ENCODE results near the gene POU5F1.
A peak's percentile ranks its signal among the peaks of the same experiment; 100 is the strongest.
"Not testable (repeated sequence)": the region's sequence is repeated elsewhere in the genome, so short reads cannot be mapped to it uniquely, and the experiment has no call there.

POU5F1 gene

DNA sequence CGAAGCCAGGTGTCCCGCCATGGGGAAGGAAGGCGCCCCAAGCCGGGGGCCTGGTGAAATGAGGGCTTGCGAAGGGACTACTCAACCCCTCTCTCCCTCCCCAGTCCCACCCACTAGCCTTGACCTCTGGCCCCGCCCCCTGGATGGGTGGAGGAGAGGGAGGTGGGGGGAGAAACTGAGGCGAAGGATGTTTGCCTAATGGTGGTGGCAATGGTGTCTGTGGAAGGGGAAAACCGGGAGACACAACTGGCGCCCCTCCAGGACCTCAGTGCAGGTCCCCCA is at the start of gene POU5F1:
Gene POU5F1 (minus strand): TSS at position 83 of the 282 bp plus-strand sequence. CDS start 62 bp downstream, at position 21.
- DNase-seq (ENCODE audit: low read depth in 2 of 2, low spot score in 1 of 2), result no peak

DNA sequence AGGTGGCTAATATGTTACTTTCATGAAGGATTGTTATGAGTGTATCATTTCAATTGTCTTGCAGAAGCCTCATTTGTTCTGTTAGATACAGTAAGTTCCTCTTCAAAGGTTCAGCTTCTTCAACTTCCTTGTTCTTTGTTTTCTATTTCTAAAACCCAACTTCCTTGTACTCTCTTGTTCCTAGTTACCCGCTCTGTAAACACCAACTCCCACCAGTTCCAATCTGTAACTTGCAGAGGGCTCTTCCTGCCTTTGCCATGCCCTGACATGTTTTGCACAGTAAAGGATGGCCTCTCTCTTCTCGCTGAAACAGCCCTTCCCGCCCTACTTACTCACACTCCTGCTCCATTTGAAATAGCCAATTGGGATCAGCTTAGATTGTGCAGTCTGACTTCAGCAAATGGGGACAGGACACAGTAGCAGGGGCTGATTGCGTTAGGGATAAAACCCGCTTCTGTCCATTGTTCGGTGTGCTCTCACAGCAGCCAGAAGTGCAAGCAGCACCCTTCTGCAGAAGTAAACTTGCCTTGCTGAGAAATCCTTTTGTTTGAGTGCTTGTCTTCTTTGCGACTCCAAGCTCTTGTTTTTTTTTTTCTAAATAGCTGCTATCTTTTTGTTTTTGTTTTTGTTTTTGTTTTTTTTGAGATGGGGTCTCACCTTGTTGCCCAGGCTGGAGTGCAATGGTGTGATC is 45.9 kb upstream of the POU5F1 start:
- DNase-seq (ENCODE audit: low read depth in 2 of 2, low spot score in 1 of 2), result no peak

DNA sequence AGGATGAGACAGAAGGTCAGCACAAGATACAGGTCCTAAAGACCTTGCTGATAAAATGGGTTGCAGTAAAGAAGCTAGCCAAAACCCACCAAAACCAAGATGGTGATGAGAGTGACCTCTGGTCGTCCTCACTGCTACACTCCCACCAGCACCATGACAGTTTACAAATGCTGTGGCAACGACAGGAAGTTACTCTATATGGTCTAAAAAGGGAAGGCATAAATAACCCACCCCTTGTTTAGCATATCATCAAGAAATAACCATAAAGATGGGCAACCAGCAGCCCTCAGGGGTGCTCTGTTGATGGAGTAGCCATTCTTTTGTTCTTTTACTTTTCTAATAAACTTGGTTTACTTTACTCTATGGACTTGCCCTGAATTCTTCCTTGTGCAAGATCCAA is 44.7 kb upstream of the POU5F1 start:
- DNase-seq (ENCODE audit: low read depth in 2 of 2, low spot score in 1 of 2), result not testable (repeated sequence)

DNA sequence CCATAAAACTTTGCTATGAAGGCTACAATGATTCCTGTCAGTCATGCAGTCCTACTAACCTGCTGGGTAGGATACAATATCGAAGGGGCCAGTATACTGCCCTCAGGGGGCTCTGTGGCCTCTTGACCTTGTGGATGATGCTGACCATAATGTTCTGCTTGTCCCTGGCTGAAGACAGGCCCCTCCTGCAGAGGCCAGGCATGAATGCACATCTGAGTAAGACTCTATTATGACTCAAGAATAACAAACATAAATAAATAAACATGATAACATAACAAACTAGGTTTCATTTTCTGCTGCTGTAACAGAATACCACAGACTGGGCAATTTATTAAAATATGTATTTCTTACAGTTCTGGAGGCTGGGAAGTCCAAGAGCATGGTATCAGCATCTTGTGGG is 44.0 kb upstream of the POU5F1 start:
- DNase-seq (ENCODE audit: low read depth in 2 of 2, low spot score in 1 of 2), result no peak

DNA sequence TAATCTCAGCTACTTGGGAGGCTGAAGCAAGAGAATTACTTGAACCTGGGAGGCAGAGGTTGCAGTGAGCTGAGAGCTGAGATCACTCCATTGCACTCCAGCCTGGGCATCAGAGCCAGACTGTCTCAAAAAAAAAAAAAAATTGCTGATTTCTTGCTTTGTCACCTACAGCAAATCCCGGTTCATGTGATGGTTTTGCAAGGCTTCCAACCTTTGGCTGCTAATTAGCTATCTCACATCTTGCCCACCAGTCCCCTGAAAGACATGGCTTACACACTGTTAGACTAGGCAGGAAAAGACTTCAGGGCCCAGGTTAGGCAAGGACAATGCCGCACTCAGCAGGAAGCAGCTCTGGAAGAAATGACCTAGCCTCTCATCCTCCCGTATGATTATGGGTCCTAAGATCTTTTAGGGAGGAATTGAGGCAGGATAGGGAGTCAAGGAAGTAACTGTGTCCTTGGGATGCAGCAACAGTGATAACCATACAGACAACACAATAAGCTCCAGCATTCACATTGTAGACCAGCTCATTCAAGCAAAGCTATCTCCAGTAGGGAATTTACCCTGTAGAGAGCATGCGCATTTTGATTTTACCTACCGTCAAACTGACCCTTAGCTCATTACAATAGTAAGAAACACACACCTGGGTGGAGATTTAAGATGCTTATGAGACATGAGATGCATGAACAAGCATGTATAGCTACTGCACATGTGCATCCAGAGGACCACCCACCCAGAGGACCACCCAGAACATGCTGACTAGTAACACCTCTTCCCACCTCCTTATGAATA is 40.5 kb upstream of the POU5F1 start:
- no peak for DNase-seq (ENCODE audit: low read depth in 2 of 2, low spot score in 1 of 2)

DNA sequence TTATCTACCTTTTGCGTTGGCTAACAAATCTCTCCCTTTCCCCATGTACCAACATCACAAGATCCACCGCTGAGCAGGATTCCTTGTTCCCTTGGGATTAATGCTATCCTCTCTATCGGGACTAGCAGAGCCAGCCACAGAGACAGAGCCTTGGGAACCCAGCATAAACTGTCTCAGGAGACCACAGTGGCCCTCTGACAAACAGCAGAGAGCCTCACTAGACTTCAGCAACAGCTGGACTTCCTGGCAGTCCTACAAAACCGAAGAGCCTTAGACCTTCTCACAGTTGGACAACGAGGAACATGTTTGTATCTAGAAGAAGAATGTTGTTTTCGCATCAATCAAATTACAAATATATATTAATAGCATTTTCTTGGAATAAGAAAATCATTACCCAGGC is 39.6 kb upstream of the POU5F1 start:
- DNase-seq (ENCODE audit: low read depth in 2 of 2, low spot score in 1 of 2), result no peak

DNA sequence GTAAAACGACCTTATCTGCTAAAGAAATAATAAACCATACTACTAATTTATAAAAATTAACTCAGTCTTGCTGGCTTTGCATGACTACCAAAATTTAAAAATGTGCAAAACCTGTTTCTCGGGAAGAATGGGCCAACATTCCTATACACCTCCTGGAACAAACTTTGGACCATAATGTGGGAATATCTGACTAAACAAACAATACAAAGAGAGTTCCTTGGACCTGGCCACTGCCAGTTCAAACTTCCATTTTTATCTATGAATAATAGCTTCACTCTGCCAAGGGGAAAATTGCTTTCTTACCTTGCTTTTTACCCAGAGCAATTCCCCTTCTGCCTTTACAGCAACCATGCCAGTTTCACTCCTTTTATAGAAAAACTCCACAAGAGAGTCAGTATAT is 38.7 kb upstream of the POU5F1 start:
- no peak for DNase-seq (ENCODE audit: low read depth in 2 of 2, low spot score in 1 of 2)

DNA sequence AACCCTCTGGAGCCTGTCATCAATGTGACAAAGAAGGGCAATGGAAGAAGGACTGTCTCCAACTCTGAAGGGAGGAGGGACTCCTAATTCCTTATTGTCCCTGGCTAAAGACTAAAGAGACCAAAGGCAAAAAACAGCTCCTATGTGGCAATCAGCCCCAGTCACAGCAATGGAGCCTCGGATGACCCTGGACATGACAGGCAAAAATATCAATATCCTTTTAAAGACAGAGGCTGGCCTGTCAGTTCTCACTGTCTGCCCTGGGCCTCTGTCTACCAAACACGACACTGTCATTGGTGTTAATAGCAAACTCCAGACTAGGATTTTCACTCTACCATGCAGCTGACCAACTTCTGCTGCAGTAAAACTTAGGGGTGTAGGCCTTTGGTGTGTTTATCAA is 38.0 kb upstream of the POU5F1 start:
- no peak for DNase-seq (ENCODE audit: low read depth in 2 of 2, low spot score in 1 of 2)

DNA sequence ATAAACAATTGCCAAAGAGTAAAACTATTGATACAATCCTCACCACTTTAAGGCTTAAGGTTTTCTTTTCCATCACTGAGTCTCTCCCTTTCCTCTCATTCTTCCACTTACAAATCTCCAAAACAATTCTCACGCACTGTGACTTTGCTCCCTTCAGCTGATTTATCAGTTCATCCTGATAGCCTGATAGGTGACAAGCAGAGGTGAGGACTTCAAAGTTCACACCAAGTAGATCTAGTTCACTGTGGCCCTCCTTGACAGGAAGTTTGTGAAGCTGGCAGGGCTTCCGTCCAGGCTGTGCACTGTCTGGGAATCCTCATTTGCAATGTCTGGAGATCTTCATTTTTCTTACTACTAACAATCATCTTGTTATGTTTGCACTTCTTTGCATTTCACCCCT is 35.2 kb upstream of the POU5F1 start:
- DNase-seq (ENCODE audit: low read depth in 2 of 2, low spot score in 1 of 2), result no peak

DNA sequence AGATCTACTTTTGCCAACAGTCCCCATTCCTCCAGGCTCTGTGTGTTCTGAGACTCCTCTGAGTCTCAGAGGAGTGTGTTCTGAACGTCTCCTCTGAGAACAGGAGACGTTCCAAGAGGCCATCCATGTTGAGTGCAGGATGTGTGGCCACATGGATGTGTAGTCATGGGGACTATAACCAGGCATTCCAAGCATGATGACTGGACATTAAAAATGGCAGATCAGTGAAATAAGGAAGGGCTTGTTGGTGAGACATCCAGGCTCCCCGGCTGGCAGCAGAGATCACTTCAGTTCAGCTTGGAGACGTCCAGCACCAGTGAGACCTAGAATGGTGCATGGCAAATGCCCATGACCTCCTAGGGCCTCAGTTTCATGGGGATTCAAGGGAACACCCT is 34.3 kb upstream of the POU5F1 start:
- no peak for DNase-seq (ENCODE audit: low read depth in 2 of 2, low spot score in 1 of 2)

DNA sequence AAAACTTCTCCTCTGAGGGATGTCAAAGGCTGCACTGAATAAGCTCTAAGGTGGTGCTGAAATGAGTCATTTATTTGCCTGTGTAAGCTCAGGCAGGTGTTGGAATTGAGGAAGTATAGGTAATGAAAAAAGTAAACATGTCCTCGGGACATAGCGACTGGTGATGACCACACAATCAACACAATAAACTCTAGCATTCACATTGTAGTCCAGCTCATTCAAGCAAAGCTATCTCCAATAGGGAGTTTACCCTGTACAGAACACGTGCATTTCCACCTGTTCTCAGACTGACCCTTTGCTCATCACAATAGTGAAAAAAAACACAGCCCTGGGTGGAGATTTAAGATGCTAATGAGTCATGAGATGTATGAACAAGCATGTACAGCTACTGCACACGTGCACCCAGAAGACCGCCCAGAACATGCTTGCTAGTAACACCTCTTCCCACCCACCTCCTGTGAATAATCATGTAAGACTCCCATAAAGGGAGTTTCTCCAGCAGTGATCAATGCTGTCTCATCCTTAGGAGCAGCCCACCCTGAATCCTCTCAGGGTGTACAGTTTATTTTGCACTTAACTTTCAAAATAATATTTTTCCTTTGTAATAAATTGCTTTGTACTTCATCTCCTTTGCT is 33.0 kb upstream of the POU5F1 start:
- DNase-seq (ENCODE audit: low read depth in 2 of 2, low spot score in 1 of 2), result no peak

DNA sequence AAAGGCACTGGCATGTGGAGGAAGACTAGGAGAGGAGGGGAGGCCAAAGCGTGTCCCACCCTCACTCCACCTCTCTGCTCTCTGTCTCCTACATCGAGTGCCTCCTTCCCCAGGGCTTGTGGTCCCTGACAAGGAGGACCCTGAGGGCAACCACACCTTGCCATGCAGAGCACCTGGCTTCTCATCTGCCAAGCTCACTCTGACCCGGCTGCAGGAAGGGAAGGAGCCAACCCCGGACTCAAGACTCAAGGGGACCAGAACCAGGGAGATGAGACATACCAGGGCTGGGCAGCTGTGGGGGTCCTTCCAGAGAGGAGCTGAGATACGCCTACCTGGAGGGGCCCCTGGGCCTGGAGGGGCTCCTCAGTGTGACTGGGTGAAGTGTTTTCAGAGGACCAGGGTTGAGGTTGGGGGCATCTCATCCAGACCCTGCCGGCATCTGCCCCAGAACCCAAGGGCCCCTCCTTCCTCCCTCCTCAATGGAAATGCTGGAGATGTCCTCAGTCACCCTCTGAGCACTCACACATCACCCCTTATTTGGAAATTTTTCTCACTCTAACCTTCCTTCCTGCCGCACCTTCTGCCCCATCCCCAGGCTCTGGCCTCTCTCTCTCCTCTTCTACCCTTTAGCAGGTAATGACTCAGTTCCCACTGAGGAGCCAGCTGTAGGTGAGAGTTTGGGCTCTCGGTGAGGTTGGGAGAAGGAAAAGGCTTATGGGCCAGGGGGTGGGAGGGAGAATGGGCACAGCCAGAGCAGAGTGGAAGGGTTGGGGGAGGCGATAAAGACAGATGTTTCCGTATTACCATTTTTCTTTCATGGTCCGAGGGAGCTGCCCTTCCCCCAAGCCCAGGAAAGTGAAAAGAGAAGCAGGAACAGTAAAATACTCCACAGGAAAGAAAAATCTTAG is 32.0 kb upstream of the POU5F1 start:
- no peak for DNase-seq (ENCODE audit: low read depth in 2 of 2, low spot score in 1 of 2)

DNA sequence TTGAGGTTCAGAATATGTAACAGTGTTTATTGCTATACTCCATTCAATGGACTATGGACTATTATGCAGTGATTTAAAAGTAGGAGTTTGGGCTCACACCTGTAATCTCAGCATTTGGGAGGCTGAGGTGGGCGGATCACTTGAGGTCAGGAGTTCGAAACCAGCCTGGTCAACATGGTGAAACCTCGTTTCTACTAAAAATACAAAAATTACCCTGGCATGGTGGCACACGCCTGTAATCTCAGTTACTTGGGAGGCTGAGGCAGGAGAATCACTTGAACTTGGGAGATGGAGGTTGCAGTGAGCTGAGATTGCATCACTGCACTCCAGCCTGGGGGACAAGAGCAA is 28.6 kb upstream of the POU5F1 start:
- DNase-seq (ENCODE audit: low read depth in 2 of 2, low spot score in 1 of 2), result not testable (repeated sequence)

DNA sequence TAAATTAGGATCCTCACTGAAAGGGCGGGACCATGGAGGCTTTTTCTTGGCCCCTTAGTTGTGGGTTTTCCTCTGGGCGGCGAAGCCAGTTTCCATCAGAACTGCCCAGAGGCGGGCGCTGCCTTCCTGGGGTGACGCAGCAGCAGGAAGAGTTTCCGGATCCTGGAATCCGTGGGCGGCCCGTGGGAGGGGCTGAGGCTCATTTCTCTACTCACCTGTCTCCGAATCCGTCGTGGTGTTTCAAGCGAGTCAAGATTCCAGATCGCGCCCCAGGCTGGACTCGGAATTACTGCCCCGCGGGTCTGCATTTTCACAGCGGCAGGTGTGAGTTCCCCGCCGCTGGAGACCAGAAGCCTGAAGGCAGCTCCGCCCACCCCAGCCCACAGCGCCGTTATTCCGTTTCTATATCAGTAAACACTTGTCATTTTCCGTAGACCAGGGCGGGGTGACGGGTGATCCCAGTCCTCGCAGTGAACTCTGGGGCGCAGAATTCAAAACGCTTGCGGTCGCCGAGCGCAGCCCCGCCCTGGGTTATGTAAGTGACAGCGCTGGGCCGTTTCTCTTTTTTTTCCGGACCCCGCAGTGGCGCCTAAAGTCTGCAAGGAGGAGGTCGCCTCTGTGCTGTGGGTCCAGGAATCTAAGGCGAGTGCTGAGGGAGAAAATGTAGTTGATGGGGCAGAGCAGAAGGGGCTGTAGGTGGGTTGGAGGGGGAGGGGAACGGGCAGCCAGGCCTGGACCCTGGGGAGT is 27.2 kb upstream of the POU5F1 start:
- DNase-seq (ENCODE audit: low read depth in 2 of 2, low spot score in 1 of 2), result peak; percentile 86 to 91

DNA sequence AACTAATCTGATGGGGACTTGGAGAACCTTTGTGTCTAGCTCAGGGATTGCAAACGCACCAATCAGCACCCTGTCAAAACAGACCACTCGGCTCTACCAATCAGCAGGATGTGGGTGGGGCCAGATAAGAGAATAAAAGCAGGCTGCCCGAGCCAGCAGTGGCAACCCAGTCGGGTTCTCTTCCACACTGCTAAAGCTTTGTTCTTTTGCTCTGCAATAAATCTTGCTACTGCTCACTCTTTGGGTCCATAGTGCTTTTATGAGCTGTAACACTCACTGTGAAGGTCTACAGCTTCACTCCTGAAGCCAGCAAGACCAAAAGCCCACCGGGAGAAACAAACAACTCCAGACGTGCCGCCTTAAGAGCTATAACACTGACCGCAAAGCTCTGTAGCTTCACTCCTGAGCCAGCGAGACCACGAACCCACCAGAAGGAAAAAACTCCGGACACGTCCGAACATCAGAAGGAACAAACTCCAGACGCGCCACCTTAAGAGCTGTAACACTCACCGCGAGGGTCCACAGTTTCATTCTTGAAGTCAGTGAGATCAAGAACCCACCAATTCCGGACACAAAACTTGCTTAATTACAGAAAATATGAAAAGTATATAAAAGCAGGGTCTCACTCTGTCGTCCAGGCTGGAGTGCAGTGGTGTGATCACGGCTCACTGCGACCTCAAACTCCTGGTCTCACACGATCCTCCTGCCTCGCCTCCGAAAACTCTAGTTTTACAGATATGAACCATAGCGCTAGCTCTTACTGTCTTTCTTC is 26.0 kb upstream of the POU5F1 start:
- not testable (repeated sequence) for DNase-seq (ENCODE audit: low read depth in 2 of 2, low spot score in 1 of 2)

DNA sequence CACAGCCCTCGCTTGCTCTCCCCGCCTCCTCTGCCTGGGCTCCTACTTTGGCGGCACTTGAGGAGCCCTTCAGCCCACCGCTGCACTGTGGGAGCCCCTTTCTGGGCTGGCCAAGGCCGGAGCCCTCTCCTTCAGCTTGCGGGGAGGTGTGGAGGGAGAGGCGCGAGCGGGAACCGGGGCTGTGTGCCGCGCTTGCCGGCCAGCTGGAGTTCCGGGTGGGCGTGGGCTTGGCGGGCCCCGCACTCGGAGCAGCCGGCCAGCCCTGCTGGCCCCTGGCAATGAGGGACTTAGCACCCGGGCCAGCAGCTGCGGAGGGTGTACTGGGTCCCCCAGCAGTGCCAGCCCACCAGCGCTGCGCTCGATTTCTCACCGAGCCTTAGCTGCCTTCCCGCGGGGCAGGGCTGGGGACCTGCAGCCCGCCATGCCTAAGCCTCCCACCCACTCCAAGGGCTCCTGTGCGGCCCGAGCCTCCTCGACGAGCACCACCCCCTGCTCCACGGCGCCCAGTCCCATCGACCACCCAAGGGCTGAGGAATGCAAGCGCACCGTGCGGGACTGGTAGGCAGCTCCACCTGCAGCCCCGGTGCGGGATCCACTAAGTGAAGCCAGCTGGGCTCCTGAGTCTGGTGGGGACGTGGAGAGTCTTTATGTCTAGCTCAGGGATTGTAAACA is 25.0 kb upstream of the POU5F1 start:
- not testable (repeated sequence) for DNase-seq (ENCODE audit: low read depth in 2 of 2, low spot score in 1 of 2)

DNA sequence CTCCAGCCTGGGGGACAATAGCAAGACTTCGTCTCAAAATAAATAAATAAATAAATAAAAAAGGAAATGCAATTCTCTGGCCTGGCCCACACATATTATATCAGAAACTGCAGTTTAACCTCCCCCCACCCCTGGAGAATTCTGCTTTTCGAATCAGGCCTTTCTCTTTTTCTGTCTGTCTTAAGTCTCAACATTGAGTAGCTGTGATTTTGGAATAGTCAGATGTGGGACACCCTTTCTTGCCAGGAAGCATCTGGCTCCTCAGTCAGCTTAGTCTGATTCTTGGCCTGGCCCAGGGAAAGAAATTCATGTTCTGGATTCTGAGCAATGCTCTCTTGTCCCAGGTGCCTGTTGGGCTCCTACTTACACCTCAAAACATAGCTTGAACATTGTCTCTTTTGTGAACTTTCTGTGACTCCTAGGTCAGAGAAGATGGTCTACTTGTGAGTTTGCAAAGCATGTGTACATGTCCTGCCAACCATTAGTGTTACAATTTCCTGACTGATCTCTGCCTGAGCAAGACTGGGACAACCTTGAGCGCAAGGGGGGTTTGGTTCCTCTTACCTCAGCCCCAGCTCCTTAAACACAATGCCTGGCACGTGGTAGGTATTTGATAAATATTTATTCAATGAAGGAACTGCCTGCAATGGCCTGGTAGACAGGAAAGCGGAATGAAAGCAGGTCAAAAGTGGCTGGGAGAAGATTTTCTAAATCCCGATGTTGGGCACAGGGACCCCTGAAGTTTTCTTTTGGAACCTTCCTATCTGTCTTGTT is 23.8 kb upstream of the POU5F1 start:
- no peak for DNase-seq (ENCODE audit: low read depth in 2 of 2, low spot score in 1 of 2)

DNA sequence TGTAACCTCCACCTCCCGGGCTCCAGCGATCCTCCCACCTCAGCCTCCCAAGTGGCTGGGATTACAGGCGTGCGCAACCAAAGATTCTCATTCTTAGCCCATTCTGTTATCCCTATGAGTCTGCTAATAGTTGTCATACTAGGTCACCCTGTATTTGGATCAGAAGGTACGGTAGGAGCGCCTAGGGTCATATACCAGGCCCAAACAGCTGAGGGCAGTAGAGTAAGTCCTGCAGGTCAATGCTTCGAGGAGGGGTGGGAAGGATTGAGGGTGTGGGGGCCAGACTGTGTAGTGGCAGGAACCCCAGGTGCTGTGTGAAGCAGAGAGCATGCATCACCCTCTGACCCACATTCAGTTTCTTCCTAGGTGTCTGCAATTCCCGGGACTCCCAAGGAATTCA is 22.7 kb upstream of the POU5F1 start:
- DNase-seq (ENCODE audit: low read depth in 2 of 2, low spot score in 1 of 2), result no peak

All from stimulated activated CD8-positive, alpha-beta memory T cell treated with anti-CD3 and anti-CD28 coated beads, Interleukin-4, amount 100 ng/mL, for 1 hour (primary cell).